K562 (cell line): ENCODE results near the gene CSRNP3.

Experiments
- CREB1 ChIP-seq, 2 experiments: sonication (generic) in 1 of 2; formaldehyde crosslinking in 1 of 2; IDR thresholded peaks; 2 replicates each; pipeline versions ENCODE4 v1.6.1 to v1.8.0; 2012 to 2022; ENCODE audit warnings: inconsistent platforms in 1 of 2, mild to moderate bottlenecking in 1 of 2, missing genetic modification reagents in 1 of 2, moderate library complexity in 1 of 2
- PRDM10 ChIP-seq: fragments of 450-650 bp; IDR thresholded peaks from 2 replicates; pipeline ENCODE4 v1.6.1; 2018; ENCODE audit not compliant: partially characterized antibody
- TF ChIP-seq, protein P1 (sequence below): sonication (generic); formaldehyde crosslinking; IDR thresholded peaks from 2 replicates; pipeline ENCODE4 v1.9.0; 2022; ENCODE audit warnings: mild to moderate bottlenecking, missing genetic modification reagents

- TF ChIP-seq, protein P1, sequence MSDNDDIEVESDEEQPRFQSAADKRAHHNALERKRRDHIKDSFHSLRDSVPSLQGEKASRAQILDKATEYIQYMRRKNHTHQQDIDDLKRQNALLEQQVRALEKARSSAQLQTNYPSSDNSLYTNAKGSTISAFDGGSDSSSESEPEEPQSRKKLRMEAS = no peak
- TF ChIP-seq CREB1 (IDR thresholded peaks at IDR 0.05) (no peak), CREB1 (CRISPR knock-in tag; IDR thresholded peaks at IDR 0.05) (no peak), PRDM10 (no peak)
These were observed 44.0 kb downstream of the CSRNP3 start for GRCh38 chr2:165513479-165513878.
